Raji (cell line): Measurements from ENCODE around the gene TRPM4.
A peak's percentile ranks its signal among the peaks of the same experiment; 100 is the strongest.

Source experiments
- POLR2A ChIP-seq: IDR thresholded peaks from 2 replicates; pipeline ENCODE4 v1.6.1; 2011; ENCODE audit warnings: low read depth, low read length, control low read depth; ENCODE audit not compliant: insufficient read depth

The TRPM4 gene

DNA sequence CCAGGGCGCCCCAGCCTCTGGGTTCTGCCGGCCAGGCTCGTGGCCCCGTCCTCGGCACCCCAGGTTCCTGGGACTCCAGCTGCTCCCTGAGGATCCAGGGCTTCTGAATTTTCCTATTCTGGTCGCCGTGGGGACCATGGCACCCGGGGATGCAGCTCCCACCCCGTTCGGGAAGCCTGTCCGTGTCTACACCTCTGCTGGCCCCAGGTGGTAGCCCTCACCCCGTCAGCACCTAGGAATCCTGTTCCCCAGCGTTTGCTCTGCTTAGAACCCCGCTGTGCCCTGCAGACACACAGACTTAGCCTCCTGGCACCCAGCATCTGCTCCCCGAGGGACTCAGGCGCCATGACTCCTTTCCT, 37.3 kb upstream of the TRPM4 start:
- TF ChIP-seq POLR2A: no peak

DNA sequence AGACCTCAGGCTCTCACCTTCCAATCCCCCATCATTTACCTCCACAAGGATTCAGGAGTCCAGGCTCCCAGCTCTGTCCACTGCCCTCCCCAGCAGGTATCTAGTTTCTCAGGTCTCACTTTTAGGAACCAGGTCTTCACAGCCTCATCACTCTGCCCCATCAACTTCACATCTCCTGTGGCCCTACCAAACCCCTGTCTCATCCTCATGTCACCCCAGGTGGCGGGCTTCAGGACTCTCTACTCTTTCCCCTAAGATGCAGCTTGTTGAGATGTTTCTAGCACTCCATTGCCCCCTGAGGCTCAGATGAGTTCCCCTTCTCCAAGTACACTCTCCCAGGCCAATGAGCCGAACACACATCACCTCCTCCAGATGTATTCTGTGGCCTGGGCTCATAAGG, 36.7 kb upstream of the TRPM4 start:
- TF ChIP-seq POLR2A: no peak

GRCh38 chr19:49125025-49125731, 32.4 kb upstream of the TRPM4 start:
- no peak for TF ChIP-seq POLR2A

DNA sequence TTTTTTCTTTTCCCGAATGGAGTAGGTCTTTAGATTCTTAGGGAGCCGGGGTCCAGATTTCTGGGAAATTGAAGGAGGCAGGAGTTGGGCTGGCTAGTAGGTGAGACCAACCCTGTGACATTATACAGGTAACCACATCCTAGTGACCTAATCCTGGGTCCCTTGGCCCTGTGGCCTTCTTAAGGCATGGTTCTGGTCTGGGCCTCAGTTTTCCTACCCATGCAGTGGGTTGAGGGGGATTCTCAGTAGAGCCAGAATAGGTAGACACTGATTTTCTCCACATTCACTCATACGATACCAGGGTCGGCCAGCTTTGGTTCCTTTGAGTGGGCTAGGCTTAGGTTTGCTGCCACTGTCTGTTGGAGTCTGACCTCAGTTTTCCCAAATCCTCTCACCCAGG, 31.0 kb upstream of the TRPM4 start:
- no peak for TF ChIP-seq POLR2A

GRCh38 chr19:49127674-49128544, 29.7 kb upstream of the TRPM4 start:
- TF ChIP-seq POLR2A: peak; percentile 64

DNA sequence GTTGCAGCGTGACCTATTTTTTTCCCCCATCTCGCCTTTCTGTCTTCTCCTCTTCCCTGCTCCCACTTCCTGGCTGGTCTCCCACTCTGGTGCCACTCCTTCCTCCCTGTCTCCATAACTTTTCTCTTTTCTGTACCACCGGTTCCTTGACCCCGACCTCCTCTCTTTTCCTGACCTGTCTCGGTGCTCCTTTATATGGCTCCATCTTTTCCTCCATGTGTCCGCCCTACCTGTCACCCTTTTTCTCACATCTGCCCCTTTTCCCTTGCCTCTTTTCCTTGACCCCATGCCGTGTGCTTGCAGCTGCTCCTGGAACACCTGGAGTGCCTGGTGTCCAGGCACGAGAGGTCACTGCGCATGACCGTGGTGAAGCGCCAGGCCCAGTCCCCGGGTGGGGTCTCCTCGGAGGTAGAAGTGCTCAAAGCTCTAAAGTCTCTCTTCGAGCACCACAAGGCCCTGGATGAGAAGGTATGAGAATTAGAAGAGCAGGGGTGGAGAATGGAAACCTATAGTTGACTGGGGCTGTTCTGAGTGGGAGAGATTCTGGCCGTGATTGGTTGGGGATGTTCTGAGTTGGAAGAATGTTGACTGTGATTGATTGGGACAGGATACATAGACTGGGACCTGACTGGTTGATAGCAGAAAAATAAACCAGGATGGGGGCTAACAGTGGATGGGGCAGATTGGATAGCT, 28.9 kb upstream of the TRPM4 start:
- TF ChIP-seq POLR2A: no peak

DNA sequence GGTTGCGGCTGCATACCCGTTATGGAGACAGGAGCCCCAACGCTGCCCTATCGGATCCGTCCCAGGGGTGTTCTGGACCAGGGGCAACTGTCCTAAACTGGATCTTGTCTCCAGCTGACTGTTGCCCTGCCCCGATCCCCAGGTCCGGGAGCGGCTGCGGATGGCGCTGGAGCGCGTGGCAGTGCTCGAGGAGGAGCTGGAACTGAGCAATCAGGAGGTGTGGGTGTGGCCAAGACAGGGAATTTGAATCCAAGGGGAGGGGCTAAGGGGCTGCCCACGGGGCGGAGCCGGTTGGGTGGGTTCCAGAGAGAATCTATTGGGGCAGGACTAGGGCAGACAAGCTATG, 28.4 kb upstream of the TRPM4 start:
- TF ChIP-seq POLR2A: no peak

DNA sequence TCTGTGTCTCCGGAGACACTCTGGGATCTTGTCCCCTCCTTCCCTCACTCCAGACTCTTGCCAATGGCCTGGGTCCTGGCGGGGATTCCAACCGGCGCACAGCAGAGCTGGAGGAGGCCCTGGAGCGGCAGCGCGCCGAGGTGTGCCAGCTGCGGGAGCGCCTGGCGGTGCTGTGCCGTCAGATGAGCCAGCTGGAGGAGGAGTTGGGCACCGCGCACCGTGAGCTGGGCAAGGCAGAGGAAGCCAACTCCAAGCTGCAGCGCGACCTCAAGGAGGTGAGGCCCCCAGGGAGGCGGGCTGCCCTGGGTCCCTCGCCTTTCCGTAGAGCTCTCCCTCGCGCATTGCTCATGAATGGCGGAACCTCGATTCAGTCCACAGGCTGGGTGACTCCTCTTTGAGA, 27.3 kb upstream of the TRPM4 start:
- TF ChIP-seq POLR2A: no peak

DNA sequence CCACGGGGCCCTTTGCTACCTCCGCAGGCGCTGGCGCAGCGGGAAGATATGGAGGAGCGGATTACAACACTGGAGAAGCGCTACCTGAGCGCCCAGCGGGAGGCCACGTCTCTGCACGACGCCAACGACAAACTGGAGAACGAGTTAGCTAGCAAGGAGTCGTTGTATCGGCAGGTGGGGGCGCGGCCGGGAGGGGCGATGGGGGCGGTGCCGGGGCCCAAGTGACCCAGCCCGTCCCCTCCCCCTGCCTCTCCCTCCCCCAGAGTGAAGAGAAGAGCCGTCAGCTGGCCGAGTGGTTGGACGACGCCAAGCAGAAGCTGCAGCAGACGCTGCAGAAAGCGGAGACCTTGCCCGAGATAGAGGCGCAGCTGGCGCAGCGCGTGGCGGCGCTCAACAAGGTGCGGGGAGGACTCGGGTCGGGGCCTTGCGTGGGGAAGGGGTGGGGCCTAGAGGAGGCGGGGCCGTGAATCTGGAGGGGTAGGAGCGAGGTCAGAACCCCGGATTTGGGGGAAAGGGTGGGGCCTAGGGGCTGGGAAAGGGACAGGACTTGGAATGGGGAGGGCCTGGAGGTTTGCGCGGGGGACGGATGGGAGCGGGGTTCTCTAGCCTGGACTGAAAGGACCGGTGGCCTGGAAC, 24.5 kb upstream of the TRPM4 start:
- no peak for TF ChIP-seq POLR2A

- no peak for TF ChIP-seq POLR2A
Observed at GRCh38 chr19:49133621-49134454, 23.8 kb upstream of the TRPM4 start.

GRCh38 chr19:49135686-49136085, 21.9 kb upstream of the TRPM4 start:
- TF ChIP-seq POLR2A: no peak

DNA sequence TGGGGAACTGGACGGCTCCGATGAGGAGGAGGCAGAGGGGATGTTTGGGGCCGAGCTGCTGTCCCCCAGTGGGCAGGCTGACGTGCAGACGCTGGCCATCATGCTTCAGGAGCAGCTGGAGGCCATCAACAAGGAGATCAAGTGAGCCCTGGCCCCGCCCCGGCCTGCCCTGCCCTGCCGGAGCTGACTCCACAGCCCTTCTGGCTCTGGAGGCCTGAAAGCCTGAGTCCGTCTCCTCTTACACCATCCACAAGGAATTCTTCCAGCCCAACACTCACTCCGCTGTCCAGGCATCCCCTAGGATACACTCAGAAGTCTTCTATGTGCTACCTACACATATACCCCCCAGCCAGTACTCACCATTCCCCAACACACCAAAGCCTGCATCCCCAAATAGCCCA, 20.8 kb upstream of the TRPM4 start:
- TF ChIP-seq POLR2A: no peak

DNA sequence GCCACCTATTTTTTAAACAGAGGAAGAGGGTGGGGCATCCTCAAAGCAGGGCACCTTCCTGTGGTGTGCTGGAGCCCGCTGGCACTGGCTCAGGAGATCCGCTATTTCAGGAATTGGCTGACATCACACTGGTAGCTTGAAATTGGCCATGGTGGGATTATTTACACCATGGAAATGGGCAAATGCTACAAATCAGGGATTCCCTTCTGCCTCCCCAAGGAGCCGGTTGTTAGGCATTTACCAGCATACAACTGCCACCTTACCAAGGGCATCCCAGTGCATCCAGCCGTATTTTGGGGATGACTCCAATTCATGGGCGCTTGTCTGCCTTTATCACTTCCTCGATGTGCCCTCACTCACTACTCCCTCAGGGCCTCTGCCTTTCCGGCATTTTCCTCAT, 16.6 kb upstream of the TRPM4 start:
- TF ChIP-seq POLR2A: no peak

GRCh38 chr19:49141352-49141751, 16.2 kb upstream of the TRPM4 start:
- no peak for TF ChIP-seq POLR2A
